GM23338 (cell line): Measurements from ENCODE around the gene RBM3. TPM values are rescaled to one million over a fixed set of nuclear protein-coding genes. Genes with fewer than 3 reads are reported as not detected.

Source experiments
- ATAC-seq: fragments of 200-7000 bp; cut with Tn5 transposase; 3 replicates; pipeline ENCODE4 v1.9.1; 2020
- DNase-seq: peaks from one replicate; pipeline ENCODE4 v3.0.0-alpha.2; 2015; ENCODE audit warnings: low spot score
- H2AFZ ChIP-seq: fragments of 200-600 bp; sonication (generic); 2 replicates; pipeline ENCODE4 v1.8.0; 2016; ENCODE audit warnings: antibody characterized with exemption, mild to moderate bottlenecking, moderate library complexity
- H3F3A ChIP-seq: fragments of 200-600 bp; sonication (generic); replicated peaks from 2 replicates; pipeline ENCODE4 v1.8.0; 2017; ENCODE audit warnings: antibody characterized with exemption, mixed run types, low read depth
- H3K27ac ChIP-seq: fragments of 200-600 bp; sonication (generic); 2 replicates; pipeline ENCODE4 v1.6.1; 2016; ENCODE audit warnings: low read depth
- H3K27me3 ChIP-seq: fragments of 200-600 bp; sonication (generic); 2 replicates; pipeline ENCODE4 v1.8.0; 2016; ENCODE audit warnings: mild to moderate bottlenecking, mixed run types, moderate library complexity; ENCODE audit not compliant: insufficient read depth
- H3K36me3 ChIP-seq: fragments of 200-600 bp; sonication (generic); 2 replicates; pipeline ENCODE4 v1.8.0; 2016; ENCODE audit warnings: mild to moderate bottlenecking; ENCODE audit not compliant: insufficient read depth
- H3K4me1 ChIP-seq: fragments of 200-600 bp; sonication (generic); 2 replicates; pipeline ENCODE4 v1.8.0; 2016; ENCODE audit warnings: mild to moderate bottlenecking, moderate library complexity; ENCODE audit not compliant: insufficient read depth
- H3K4me2 ChIP-seq: fragments of 200-600 bp; sonication (generic); 2 replicates; pipeline ENCODE4 v1.7.1; 2017; ENCODE audit warnings: mixed run types
- H3K4me3 ChIP-seq: fragments of 200-600 bp; sonication (generic); 2 replicates; pipeline ENCODE4 v1.6.1; 2016; ENCODE audit warnings: mixed run types
- H3K79me2 ChIP-seq: fragments of 200-600 bp; sonication (generic); replicated peaks from 2 replicates; pipeline ENCODE4 v1.8.0; 2017; ENCODE audit warnings: mild to moderate bottlenecking; ENCODE audit not compliant: insufficient read depth
- H3K9me2 ChIP-seq: fragments of 200-600 bp; sonication (generic); 2 replicates; pipeline ENCODE4 v1.8.0; 2017; ENCODE audit not compliant: insufficient read depth
- H4K20me1 ChIP-seq: fragments of 200-600 bp; sonication (generic); replicated peaks from 2 replicates; pipeline ENCODE4 v1.8.0; 2017; ENCODE audit warnings: mild to moderate bottlenecking; ENCODE audit not compliant: insufficient read depth
- H3K27ac Mint-ChIP-seq: 2 replicates; pipeline ENCODE4 v1.8.0; 2020; ENCODE audit warnings: inconsistent platforms, mild to moderate bottlenecking, moderate library complexity, mixed read lengths
- H3K27me3 Mint-ChIP-seq: 3 replicates; pipeline ENCODE4 v1.8.0; 2022; ENCODE audit warnings: low read depth, mild to moderate bottlenecking, moderate library complexity, mixed read lengths, inconsistent platforms; ENCODE audit not compliant: insufficient read depth, poor library complexity
- H3K36me3 Mint-ChIP-seq: 3 replicates; pipeline ENCODE4 v1.8.0; 2021; ENCODE audit warnings: low read depth, mild to moderate bottlenecking, inconsistent platforms, moderate library complexity, mixed read lengths
- H3K4me1 Mint-ChIP-seq: 3 replicates; pipeline ENCODE4 v1.8.0; 2020; ENCODE audit warnings: mild to moderate bottlenecking, inconsistent platforms, mixed read lengths
- H3K4me3 Mint-ChIP-seq: 3 replicates; pipeline ENCODE4 v1.8.0; 2021; ENCODE audit warnings: moderate library complexity, mild to moderate bottlenecking, inconsistent platforms, mixed read lengths
- H3K9me3 Mint-ChIP-seq: 3 replicates; pipeline ENCODE4 v1.8.0; 2020; ENCODE audit warnings: moderate library complexity, mild to moderate bottlenecking, inconsistent platforms, mixed read lengths
- CREB1 ChIP-seq: fragments of 250-450 bp; sonication (Bioruptor Pico); IDR thresholded peaks from 2 replicates; pipeline ENCODE4 v1.5.0; 2020; ENCODE audit warnings: low read depth, mild to moderate bottlenecking, moderate library complexity
- ETS1 ChIP-seq: IDR thresholded peaks from 2 replicates; pipeline ENCODE4 v1.6.1; 2016; ENCODE audit warnings: antibody characterized with exemption
- EZH2 ChIP-seq: fragments of 200-600 bp; sonication (generic); IDR thresholded peaks from one replicate; pipeline ENCODE4 v1.8.0; 2017; ENCODE audit warnings: antibody characterized with exemption, mild to moderate bottlenecking, low read depth; ENCODE audit not compliant: unreplicated experiment
- EZH2phosphoT487 ChIP-seq: fragments of 200-600 bp; sonication (generic); IDR thresholded peaks from one replicate; pipeline ENCODE4 v1.8.1; 2018; ENCODE audit warnings: antibody characterized with exemption; ENCODE audit not compliant: unreplicated experiment
- JUNB ChIP-seq: IDR thresholded peaks from one replicate; pipeline ENCODE4 v1.6.1; 2016; ENCODE audit warnings: antibody characterized with exemption; ENCODE audit not compliant: unreplicated experiment
- NANOG ChIP-seq: IDR thresholded peaks from 2 replicates; pipeline ENCODE4 v1.6.1; 2016; ENCODE audit warnings: antibody characterized with exemption, borderline replicate concordance
- POLR2AphosphoS5 ChIP-seq: IDR thresholded peaks from 2 replicates; pipeline ENCODE4 v1.6.1; 2016; ENCODE audit warnings: antibody characterized with exemption, low read depth
- STAT1 ChIP-seq: IDR thresholded peaks from one replicate; pipeline ENCODE4 v1.6.1; 2016; ENCODE audit warnings: antibody characterized with exemption; ENCODE audit not compliant: unreplicated experiment
- ZNF114 ChIP-seq: fragments of 250-450 bp; sonication (Bioruptor Pico); IDR thresholded peaks from 2 replicates; pipeline ENCODE4 v1.5.0; 2020; ENCODE audit warnings: mild to moderate bottlenecking, moderate library complexity
- ZNF331 ChIP-seq: fragments of 250-450 bp; sonication (Bioruptor Pico); IDR thresholded peaks from 2 replicates; pipeline ENCODE4 v1.5.0; 2020; ENCODE audit warnings: low read depth, mild to moderate bottlenecking, moderate library complexity
- ZNF462 ChIP-seq: fragments of 250-450 bp; sonication (Bioruptor Pico); IDR thresholded peaks from 2 replicates; pipeline ENCODE4 v1.5.0; 2020; ENCODE audit warnings: mild to moderate bottlenecking, moderate library complexity
- polyA plus RNA-seq: library from polyadenylated mRNA; unstranded; fragments of >200 nt; fragmentation: Nextera tagmentation; extraction: Ambion mirVana; gene quantifications from 2 replicates; pipeline ENCODE4 v1.2.1, GENCODE V29; 2016
- total RNA-seq: library from RNA; depleted of rRNA; stranded (reverse); fragments of >200 nt; shearing (Covaris generic); gene quantifications from 2 replicates; pipeline ENCODE4 v1.2.3, GENCODE V29; 2014
- TF ChIP-seq, protein P1 (sequence below): IDR thresholded peaks from one replicate; pipeline ENCODE4 v1.6.1; 2018; ENCODE audit warnings: antibody characterized with exemption; ENCODE audit not compliant: unreplicated experiment
- TF ChIP-seq, protein P2 (sequence below), 2 experiments: fragments of 200-600 bp in 1 of 2; sonication (generic) in 1 of 2; conservative IDR thresholded peaks; 2 replicates each; pipeline versions ENCODE4 v1.5.1 to v1.6.1; 2016 to 2017; ENCODE audit warnings: antibody characterized with exemption in 2 of 2, low read depth in 2 of 2, mild to moderate bottlenecking in 2 of 2, moderate library complexity in 1 of 2

RBM3 gene
- total and polyA plus RNA-seq, 2 experiments from 2014 or later: 77.5 to 103 TPM

DNA sequence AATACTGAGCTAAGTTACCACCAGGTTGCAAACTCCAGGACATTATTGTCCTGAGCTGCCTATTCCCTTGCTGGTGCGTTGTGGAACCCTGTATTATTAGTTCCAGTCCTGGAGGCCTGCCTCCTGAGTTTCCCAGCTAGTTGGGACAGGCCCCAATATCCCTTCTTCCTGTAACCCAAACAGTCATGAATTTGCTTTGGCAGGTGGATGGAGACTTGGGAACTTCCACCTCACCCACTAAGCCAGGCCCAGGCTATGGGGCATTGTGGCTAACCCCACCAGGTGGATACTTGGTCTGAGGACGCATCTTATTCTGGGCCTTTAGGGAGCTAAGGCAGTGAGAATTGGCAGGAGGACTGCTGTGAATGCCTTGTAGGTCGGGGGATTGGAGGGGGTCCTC lies 5.0 kb downstream of the RBM3 start:
- peaks cover 4% of the 10 kb centered on the region; the same call in 1 of the 3 replicates for H3K4me1 Mint-ChIP-seq
- H3K36me3 ChIP-seq: peaks cover 32% of the 10 kb centered on the region
- no peaks in the 10 kb centered on the region for H3K27me3 ChIP-seq
- H3K4me3 ChIP-seq: no peak overlapping the region
- ATAC-seq: peak; percentile 14
- H3K79me2 ChIP-seq: peaks cover 13% of the 10 kb centered on the region
- no peak for DNase-seq
- no peak overlapping the region for H3K4me2 ChIP-seq
- TF ChIP-seq ZNF114 (CRISPR knock-in tag) (no peak), EZH2 (no peak), STAT1 (no peak), ETS1 (no peak), ZNF331 (CRISPR knock-in tag) (no peak), JUNB (no peak), CREB1 (no peak), POLR2AphosphoS5 (no peak), NANOG (no peak), ZNF462 (CRISPR knock-in tag) (no peak), EZH2phosphoT487 (no peak)
- TF ChIP-seq, protein P1, sequence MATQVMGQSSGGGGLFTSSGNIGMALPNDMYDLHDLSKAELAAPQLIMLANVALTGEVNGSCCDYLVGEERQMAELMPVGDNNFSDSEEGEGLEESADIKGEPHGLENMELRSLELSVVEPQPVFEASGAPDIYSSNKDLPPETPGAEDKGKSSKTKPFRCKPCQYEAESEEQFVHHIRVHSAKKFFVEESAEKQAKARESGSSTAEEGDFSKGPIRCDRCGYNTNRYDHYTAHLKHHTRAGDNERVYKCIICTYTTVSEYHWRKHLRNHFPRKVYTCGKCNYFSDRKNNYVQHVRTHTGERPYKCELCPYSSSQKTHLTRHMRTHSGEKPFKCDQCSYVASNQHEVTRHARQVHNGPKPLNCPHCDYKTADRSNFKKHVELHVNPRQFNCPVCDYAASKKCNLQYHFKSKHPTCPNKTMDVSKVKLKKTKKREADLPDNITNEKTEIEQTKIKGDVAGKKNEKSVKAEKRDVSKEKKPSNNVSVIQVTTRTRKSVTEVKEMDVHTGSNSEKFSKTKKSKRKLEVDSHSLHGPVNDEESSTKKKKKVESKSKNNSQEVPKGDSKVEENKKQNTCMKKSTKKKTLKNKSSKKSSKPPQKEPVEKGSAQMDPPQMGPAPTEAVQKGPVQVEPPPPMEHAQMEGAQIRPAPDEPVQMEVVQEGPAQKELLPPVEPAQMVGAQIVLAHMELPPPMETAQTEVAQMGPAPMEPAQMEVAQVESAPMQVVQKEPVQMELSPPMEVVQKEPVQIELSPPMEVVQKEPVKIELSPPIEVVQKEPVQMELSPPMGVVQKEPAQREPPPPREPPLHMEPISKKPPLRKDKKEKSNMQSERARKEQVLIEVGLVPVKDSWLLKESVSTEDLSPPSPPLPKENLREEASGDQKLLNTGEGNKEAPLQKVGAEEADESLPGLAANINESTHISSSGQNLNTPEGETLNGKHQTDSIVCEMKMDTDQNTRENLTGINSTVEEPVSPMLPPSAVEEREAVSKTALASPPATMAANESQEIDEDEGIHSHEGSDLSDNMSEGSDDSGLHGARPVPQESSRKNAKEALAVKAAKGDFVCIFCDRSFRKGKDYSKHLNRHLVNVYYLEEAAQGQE: no peak
- TF ChIP-seq, protein P2, sequence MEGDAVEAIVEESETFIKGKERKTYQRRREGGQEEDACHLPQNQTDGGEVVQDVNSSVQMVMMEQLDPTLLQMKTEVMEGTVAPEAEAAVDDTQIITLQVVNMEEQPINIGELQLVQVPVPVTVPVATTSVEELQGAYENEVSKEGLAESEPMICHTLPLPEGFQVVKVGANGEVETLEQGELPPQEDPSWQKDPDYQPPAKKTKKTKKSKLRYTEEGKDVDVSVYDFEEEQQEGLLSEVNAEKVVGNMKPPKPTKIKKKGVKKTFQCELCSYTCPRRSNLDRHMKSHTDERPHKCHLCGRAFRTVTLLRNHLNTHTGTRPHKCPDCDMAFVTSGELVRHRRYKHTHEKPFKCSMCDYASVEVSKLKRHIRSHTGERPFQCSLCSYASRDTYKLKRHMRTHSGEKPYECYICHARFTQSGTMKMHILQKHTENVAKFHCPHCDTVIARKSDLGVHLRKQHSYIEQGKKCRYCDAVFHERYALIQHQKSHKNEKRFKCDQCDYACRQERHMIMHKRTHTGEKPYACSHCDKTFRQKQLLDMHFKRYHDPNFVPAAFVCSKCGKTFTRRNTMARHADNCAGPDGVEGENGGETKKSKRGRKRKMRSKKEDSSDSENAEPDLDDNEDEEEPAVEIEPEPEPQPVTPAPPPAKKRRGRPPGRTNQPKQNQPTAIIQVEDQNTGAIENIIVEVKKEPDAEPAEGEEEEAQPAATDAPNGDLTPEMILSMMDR (conservative IDR thresholded peaks at IDR 0.05; ENCODE audit: low read depth in 2 of 2): no peak
- no peak overlapping the region for H3K4me3 Mint-ChIP-seq
- peaks cover 7% of the 10 kb centered on the region for H3K27me3 Mint-ChIP-seq
- no peak overlapping the region for H2AFZ ChIP-seq
- no peaks in the 10 kb centered on the region for H3K9me3 Mint-ChIP-seq
- peaks cover 59% of the 10 kb centered on the region for H3K36me3 Mint-ChIP-seq
- no peak overlapping the region; the same call in 1 of the 2 replicates for H3K27ac Mint-ChIP-seq
- no peaks in the 10 kb centered on the region; the same call in 1 of the 2 replicates for H4K20me1 ChIP-seq
- H3K9me2 ChIP-seq: no peaks in the 10 kb centered on the region
- H3K27ac ChIP-seq: no peak overlapping the region
- no peaks in the 10 kb centered on the region for H3K4me1 ChIP-seq
- H3F3A ChIP-seq: peaks cover 9% of the 10 kb centered on the region; the same call in 1 of the 2 replicates
